Osteocyte (in vitro differentiated cells): ENCODE measurements around the gene ACCSL. TPM values are rescaled to one million over a fixed set of nuclear protein-coding genes. Genes with fewer than 3 reads are reported as not detected.

Experiments used
- DNase-seq: peaks from one replicate; pipeline ENCODE4 v3.0.0; 2021; ENCODE audit warnings: mixed read lengths; ENCODE audit not compliant: unreplicated experiment; ENCODE audit errors: extremely low spot score
- H3K27ac Mint-ChIP-seq: one replicate; pipeline ENCODE4 v1.8.0; 2021; ENCODE audit warnings: mild to moderate bottlenecking, mixed read lengths; ENCODE audit not compliant: unreplicated experiment
- H3K27me3 Mint-ChIP-seq: one replicate; pipeline ENCODE4 v1.8.0; 2021; ENCODE audit warnings: mixed read lengths; ENCODE audit not compliant: unreplicated experiment
- H3K36me3 Mint-ChIP-seq: one replicate; pipeline ENCODE4 v1.8.0; 2021; ENCODE audit warnings: mixed read lengths; ENCODE audit not compliant: unreplicated experiment
- H3K4me1 Mint-ChIP-seq: one replicate; pipeline ENCODE4 v1.8.0; 2021; ENCODE audit warnings: mixed read lengths; ENCODE audit not compliant: unreplicated experiment
- H3K4me3 Mint-ChIP-seq: one replicate; pipeline ENCODE4 v1.8.0; 2021; ENCODE audit warnings: mild to moderate bottlenecking, moderate library complexity, mixed read lengths; ENCODE audit not compliant: unreplicated experiment
- H3K9me3 Mint-ChIP-seq: one replicate; pipeline ENCODE4 v1.8.0; 2021; ENCODE audit warnings: mixed read lengths; ENCODE audit not compliant: unreplicated experiment
- CTCF ChIP-seq: fragments of 200-600 bp; sonication (generic); IDR thresholded peaks from 2 replicates; pipeline ENCODE4 v1.5.0; 2021; ENCODE audit warnings: antibody characterized with exemption, mild to moderate bottlenecking, moderate library complexity
- total RNA-seq: library from RNA; stranded (reverse); gene quantifications from 2 replicates; pipeline ENCODE4 v1.2.1, GENCODE V29; 2021

ACCSL gene
- total RNA-seq, 1 donor from 2014 or later = not detected

- Mint-ChIP-seq H3K9me3 (peaks cover 9% of the 10 kb centered on the region), H3K27me3 (peaks cover 33% of the 10 kb centered on the region)
Measured at GRCh38 chr11:44029507-44029845, 18.3 kb upstream of the ACCSL start.

DNA sequence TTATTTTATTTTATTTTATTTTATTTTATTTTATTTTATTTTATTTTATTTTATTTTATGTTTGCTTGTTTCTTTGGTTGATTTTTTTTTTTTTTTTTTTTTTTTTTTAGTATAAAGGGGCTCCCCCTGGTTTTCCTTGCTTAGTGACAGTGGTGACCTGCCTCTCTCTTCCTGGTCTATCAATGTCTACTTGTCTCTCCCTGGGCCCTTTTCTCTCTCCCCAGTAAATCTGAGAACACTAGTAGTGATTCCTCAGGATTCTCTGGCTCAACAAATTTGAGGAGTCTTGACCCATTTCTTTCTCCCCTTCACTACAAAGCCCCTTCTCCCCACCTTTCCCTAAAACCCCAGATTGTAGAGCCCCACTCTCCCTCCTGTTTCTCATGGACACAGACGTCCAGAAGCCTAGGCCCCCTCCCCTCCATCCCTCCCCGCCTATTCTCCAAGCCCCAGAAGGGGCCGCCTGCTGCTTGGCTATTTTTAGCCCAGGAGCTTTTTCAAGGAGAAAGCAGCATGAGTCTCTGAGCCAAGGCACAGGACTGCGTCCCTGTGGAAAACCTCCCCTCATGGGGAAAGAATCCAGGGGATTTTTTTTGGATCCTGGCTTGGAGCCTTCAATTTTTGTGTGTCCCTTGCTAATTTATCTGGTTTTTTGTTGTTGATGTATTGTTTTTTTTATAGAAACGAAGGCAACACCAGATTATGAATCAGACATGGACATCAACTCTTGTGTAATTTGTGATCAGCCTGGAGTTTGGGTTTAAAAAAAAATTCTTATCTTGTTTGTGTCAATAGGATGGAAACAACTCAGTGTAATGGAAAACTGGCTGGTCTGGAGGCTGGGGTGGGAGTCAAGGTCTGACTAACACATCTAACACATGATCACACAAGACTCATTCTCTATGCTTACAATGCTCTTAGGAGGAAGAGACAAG is 17.5 kb upstream of the ACCSL start:
- no peak overlapping the region for H3K4me3 Mint-ChIP-seq
- DNase-seq = peak; percentile 73
- no peak for TF ChIP-seq CTCF

More at GRCh38 chr11:44029507-44029845, 18.3 kb upstream of the ACCSL start:
- TF ChIP-seq CTCF = no peak
- DNase-seq = peak; percentile 36
- Mint-ChIP-seq H3K4me1 (peaks cover 19% of the 10 kb centered on the region), H3K4me3 (no peak overlapping the region), H3K36me3 (no peaks in the 10 kb centered on the region), H3K27ac (no peak overlapping the region)

GRCh38 chr11:44030996-44031395 is 16.8 kb upstream of the ACCSL start:
- no peaks in the 10 kb centered on the region for H3K36me3 Mint-ChIP-seq
- no peak for TF ChIP-seq CTCF
- peaks cover 19% of the 10 kb centered on the region for H3K4me1 Mint-ChIP-seq
- no peak overlapping the region for H3K27ac Mint-ChIP-seq
- H3K4me3 Mint-ChIP-seq = no peak overlapping the region
- peak; percentile 40 for DNase-seq
- H3K9me3 Mint-ChIP-seq = peaks cover 4% of the 10 kb centered on the region
- H3K27me3 Mint-ChIP-seq = peaks cover 27% of the 10 kb centered on the region

More for the DNA sequence above, 17.5 kb upstream of the ACCSL start:
- Mint-ChIP-seq H3K4me1 (peaks cover 19% of the 10 kb centered on the region), H3K27ac (peak overlapping the region; percentile 24), H3K9me3 (peaks cover 9% of the 10 kb centered on the region), H3K27me3 (peaks cover 27% of the 10 kb centered on the region), H3K36me3 (no peaks in the 10 kb centered on the region)

DNA sequence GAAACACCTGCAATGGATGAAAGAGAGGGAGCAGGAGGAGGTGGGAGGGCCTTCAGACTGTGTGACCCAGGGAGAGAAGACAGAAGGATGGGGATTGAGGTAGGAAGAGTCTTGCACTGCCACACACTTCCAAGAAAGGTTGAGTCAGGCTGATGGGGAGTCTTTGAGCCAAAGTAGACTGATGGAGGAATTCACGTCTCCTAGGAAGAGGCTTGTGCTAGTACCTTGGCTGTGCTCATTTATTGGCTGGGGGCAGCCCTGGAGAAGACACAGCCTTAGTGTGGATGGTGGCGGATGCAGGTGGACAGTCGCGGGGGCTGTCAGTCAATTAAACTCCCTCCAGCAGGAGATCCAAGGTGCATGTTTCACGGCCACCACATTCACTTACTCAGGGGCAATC is 16.2 kb upstream of the ACCSL start:
- TF ChIP-seq CTCF = no peak
- Mint-ChIP-seq H3K4me3 (no peak overlapping the region), H3K27me3 (peaks cover 27% of the 10 kb centered on the region), H3K4me1 (peaks cover 19% of the 10 kb centered on the region), H3K36me3 (no peaks in the 10 kb centered on the region), H3K27ac (no peak overlapping the region), H3K9me3 (no peaks in the 10 kb centered on the region)
- peak; percentile 19 for DNase-seq

GRCh38 chr11:44032299-44033085 is 15.3 kb upstream of the ACCSL start:
- Mint-ChIP-seq H3K27me3 (peaks cover 27% of the 10 kb centered on the region), H3K4me3 (no peak overlapping the region), H3K36me3 (no peaks in the 10 kb centered on the region), H3K9me3 (no peaks in the 10 kb centered on the region), H3K27ac (no peak overlapping the region), H3K4me1 (peaks cover 19% of the 10 kb centered on the region)
- peak; percentile 53 for DNase-seq
- TF ChIP-seq CTCF = no peak
